SH-SY5Y (cell line): Measurements from ENCODE around the gene SETBP1.

Experiments used
- GATA2 ChIP-seq: IDR thresholded peaks from 2 replicates; pipeline ENCODE4 v1.6.1; 2011; ENCODE audit warnings: mild to moderate bottlenecking, low read depth, low read length
- GATA3 ChIP-seq: IDR thresholded peaks from 2 replicates; pipeline ENCODE4 v1.6.1; 2011; ENCODE audit warnings: low read depth, mild to moderate bottlenecking, low read length, moderate library complexity

GRCh38 chr18:44883671-44884070, 203.0 kb downstream of the SETBP1 start:
- no peak for TF ChIP-seq GATA2
- TF ChIP-seq GATA3: no peak
